GM12864 (cell line): ENCODE measurements around the gene LMF2.

Experiments used
- DNase-seq: peaks from one replicate; pipeline ENCODE4 v3.0.0-alpha.2; 2011; ENCODE audit warnings: low read depth
- H3K4me3 ChIP-seq: 2 replicates; pipeline ENCODE4 v1.5.1; 2011; ENCODE audit warnings: mild to moderate bottlenecking, low read depth, low read length, control low read depth
- TF ChIP-seq, protein P1 (sequence below): IDR thresholded peaks from 2 replicates; pipeline ENCODE4 v1.5.1; 2011; ENCODE audit warnings: low read depth, mild to moderate bottlenecking, moderate library complexity, low read length, control low read depth, inconsistent platforms; ENCODE audit errors: missing control alignments

The LMF2 gene

DNA sequence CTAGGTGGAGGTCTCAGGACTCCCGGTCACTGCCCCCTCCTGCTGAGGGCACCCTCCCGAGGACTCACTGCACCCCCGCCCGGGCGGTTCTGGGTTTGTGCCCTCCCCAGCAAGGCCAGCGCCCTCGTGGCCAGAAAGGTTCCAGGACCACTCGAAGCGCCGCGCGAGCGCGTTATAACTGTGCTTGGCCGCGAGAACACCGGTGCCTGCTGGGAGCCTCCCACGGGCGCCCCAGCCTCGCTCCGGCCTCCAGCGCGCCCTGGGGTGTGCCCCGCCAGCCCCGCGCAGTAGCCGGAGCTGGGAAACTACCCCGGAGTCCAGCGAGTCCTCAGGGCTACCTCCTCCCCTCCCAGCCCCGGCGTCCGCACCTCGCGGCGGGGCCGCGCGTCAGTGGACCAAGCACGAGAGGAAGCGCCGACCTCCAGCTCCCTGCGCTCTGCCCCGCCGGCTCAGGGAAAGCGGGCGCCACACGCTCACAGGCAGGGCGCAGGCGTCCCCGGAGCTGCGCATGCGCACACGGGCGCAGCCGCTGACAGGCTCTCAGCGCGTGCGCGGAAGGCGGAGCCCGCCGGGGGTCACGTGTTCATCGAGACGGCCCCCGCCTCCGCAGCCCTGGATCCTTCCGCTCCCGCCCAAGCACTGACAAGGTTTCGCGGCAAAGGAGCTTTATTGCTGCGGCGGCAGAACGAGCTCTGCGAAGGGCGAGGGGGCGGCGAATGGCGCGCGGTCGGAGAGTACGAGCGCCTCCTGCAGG is 17.8 kb upstream of the LMF2 start, which contains the start of gene SCO2:
Gene SCO2 (minus strand): TSS at position 495 of the 754 bp plus-strand sequence. CDS start 1,187 bp downstream, outside the sequence.
- TF ChIP-seq, protein P1, sequence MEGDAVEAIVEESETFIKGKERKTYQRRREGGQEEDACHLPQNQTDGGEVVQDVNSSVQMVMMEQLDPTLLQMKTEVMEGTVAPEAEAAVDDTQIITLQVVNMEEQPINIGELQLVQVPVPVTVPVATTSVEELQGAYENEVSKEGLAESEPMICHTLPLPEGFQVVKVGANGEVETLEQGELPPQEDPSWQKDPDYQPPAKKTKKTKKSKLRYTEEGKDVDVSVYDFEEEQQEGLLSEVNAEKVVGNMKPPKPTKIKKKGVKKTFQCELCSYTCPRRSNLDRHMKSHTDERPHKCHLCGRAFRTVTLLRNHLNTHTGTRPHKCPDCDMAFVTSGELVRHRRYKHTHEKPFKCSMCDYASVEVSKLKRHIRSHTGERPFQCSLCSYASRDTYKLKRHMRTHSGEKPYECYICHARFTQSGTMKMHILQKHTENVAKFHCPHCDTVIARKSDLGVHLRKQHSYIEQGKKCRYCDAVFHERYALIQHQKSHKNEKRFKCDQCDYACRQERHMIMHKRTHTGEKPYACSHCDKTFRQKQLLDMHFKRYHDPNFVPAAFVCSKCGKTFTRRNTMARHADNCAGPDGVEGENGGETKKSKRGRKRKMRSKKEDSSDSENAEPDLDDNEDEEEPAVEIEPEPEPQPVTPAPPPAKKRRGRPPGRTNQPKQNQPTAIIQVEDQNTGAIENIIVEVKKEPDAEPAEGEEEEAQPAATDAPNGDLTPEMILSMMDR = no peak
- peak within 1 kb of the TSS; percentile 60 for H3K4me3 ChIP-seq
- DNase-seq = peak; percentile 88

DNA sequence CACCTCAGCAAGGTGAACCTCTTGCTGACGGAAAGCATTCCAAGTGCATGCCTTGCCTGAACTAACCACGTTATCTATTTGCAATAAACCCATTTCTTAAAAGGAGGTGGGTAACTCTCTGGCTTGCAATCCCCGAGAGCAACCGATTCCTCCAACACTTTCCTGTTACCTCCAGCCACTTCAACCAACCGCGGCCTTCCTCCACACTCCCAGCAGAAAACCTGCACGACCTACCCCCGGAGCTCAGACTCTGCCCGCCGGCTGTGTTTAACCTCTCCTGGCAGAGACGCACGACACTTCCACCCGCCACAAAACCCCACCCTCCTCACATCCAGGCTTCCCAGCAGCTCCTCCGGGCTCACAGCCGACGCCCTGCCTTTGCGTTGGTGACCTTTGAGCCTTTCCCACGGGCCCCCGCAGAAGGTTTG is 17.2 kb upstream of the LMF2 start:
- H3K4me3 ChIP-seq = peak overlapping the region; percentile 60
- DNase-seq = no peak
- TF ChIP-seq, protein P1 = no peak

DNA sequence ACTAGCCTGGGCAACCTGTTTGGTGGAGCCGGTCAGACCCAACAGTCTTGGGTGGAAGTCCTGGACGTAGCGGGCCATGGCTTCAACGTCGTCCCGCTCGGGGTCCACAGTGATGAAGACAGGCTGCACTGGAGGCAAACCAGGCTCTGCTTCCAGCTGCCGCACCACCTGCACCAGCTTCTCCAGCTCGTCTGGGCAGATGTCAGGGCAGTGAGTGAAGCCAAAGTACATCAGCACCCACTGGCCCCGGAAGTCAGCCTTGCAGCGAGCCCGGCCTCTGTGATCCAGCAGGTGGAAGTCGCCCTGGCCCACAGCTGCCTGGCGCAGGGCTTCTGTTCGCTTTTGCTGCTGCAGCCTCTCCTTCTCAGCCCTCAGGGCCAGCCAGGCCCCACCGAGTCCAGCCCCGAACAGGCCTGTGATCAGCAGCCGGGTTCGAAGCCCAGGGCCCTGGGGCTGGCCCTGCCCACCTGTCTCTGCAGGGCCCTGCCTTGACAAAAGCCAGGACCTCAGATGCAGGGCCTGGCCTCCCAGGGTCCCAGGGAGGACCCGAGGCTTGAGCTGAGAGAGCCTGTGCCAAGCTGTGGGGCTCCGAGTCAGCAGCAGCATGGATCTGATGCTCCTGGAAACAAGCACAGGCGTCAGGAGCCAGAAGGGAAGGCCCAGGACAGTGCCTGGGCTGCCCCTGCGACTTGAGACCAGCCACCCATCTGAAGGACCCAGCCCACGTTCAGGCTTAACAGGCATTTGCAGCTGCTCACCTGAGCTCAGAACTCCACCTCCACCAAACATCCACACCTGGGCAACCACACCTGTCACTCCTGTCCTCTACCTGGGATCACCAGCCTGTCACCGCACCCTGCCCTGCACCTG is 16.5 kb upstream of the LMF2 start:
- TF ChIP-seq, protein P1 = no peak
- no peak for DNase-seq
- H3K4me3 ChIP-seq = peak overlapping the region; percentile 60

DNA sequence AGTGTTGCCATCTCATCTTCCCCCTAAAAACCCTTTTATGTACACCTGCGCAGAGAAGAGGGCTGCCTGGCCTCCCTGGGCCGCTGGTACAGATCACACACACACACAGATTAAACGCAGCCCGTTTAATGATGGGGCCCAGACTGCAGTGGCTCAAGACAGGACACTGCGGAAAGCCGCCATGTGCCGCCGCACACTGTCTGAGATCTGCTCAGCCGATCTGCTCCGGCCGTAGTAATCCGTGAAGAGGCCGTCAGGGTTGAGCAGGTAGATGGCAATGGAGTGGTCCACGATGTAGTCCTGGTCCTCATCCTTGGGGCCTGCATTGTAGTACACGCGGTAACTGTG is 15.9 kb upstream of the LMF2 start:
- TF ChIP-seq, protein P1 = no peak
- DNase-seq = no peak
- no peak overlapping the region for H3K4me3 ChIP-seq

DNA sequence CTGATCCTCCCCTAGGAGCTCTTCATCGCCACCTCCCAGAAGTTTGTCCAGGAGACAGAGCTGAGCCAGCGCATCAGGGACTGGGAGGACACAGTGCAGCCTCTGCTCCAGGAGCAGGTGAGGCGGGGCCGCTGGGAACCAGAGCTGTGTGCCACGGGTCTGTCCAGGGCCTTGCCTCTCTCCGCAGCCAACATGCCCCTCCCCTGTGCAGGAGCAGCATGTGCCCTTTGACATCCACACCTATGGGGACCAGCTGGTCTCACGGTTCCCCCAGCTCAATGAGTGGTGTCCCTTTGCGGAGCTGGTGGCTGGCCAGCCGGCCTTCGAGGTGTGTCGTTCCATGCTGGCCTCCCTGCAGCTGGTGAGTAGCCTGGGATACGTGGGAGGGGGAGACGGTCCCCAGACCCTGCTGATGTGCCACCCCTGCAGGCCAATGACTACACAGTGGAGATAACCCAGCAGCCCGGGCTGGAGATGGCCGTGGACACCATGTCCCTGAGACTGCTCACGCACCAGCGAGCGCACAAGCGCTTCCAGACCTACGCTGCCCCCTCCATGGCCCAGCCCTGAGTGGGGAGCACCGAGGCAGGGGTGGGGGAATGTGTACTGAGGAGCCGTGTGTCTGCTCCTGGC is 15.4 kb upstream of the LMF2 start:
- H3K4me3 ChIP-seq = no peak overlapping the region
- TF ChIP-seq, protein P1 = no peak
- no peak for DNase-seq

DNA sequence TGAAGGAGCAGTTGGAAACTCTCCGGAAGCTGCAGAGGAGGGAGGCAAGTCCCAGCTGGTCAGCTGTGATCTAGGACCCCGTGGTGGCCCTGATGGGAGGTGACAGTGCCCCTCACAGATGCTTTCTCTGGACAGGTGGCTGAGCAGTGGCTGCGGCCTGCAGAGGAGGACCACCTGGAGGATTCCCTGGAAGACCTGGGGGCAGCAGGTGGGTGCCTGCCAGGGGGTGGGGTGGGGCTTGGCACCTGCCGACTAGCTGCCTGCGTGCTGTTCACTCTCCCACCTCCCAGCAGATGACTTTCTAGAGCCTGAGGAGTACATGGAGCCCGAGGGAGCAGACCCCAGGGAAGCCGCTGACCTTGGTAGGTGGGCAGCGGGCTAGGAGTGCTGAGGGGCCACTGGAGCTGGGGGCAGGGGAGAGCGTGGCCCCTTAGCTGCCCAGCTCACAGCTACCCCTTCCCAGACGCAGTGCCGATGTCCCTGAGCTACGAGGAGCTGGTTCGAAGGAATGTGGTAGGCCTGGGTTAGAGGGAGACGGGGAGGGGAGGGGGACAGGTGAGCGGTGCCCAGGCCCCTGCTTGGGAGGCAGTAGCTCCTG is 14.8 kb upstream of the LMF2 start:
- no peak for DNase-seq
- no peak overlapping the region for H3K4me3 ChIP-seq

More for the DNA sequence above, 14.8 kb upstream of the LMF2 start:
- TF ChIP-seq, protein P1 = no peak
